HUDEP-2 (cell line): Measurements from ENCODE around the gene MAGIX.

Source experiments
- DNase-seq, 76 experiments: peaks; one replicate each; lab custom pipeline; 2025; ENCODE audit not compliant: unreplicated experiment in 76 of 76; lab: John Stamatoyannopoulos, UW

MAGIX gene

GRCh38 chrX:49202022-49202421, 39.5 kb downstream of the MAGIX start:
- DNase-seq, result no peak

GRCh38 chrX:49203536-49203935, 41.0 kb downstream of the MAGIX start:
- DNase-seq, result no peak

DNA sequence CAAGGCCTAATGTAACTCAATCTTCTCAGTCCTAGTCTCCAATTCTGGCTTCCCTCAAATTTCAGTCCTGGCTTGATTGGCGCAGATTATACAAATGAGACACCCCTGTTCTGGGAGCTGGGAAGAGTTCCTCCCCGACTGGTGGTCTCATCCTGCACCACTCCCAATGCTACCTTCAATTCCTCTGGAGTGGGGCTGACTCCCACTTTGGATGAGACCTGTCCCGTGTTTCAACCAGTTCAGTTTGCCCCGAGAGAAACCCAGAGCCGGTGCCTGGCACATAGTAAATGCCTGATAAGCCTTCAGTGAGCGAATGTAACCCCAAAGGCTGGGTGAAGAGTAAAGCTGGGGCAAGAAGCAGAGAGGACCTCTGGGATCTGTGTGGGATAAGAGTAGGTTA, 41.5 kb downstream of the MAGIX start:
- no peak for DNase-seq

GRCh38 chrX:49204709-49205108, 42.2 kb downstream of the MAGIX start:
- no peak for DNase-seq

DNA sequence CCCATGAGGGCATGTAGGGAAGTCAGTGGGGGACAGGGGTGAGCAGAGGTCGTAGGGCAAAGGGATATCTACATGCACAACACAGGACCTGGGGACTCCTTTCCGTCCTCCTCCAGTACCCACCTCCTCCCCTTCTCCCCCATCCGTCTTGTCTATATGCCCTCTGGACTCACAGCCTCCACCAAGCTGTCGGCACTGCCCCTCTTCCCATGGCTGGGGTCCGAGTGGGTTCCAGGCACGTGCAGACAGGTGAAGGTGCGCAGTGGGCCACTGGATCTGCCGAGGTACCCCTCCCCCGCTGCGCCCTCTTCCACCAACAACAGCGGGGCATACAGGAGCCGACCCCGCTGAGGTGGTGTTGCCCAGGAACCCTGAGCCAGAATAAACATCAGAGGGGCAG, 42.9 kb downstream of the MAGIX start:
- DNase-seq, result no peak

GRCh38 chrX:49206543-49206942, 44.0 kb downstream of the MAGIX start:
- no peak for DNase-seq

- no peak for DNase-seq
Measured at GRCh38 chrX:49208399-49208798, 45.8 kb downstream of the MAGIX start.

GRCh38 chrX:49209434-49210251, 47.1 kb downstream of the MAGIX start:
- DNase-seq, result no peak

- DNase-seq, result no peak
Measured at GRCh38 chrX:49210406-49210805, 47.8 kb downstream of the MAGIX start.

DNA sequence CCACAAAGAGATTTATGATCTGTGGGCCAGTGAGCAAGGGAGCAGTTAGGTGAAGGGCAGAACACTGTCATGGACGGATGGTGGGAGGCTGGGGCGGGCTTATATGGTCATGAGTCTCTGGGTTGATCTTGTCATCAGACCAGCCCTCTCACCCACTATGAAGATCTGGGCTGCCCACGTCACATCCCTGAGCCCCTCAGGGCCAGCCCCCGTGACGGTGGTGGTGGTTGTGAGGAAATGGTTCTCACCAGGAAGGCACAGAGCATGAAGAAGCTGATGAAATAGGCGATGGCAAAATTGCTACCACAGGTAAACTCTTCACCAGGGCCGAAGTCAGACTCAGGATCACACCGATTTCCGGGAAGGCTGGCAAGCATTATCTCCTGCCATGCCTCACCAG, 48.5 kb downstream of the MAGIX start:
- DNase-seq, result no peak

- DNase-seq, result no peak
Measured at GRCh38 chrX:49212209-49212608, 49.7 kb downstream of the MAGIX start.

- DNase-seq, result no peak
Measured at GRCh38 chrX:49212861-49213260, 50.3 kb downstream of the MAGIX start.

DNA sequence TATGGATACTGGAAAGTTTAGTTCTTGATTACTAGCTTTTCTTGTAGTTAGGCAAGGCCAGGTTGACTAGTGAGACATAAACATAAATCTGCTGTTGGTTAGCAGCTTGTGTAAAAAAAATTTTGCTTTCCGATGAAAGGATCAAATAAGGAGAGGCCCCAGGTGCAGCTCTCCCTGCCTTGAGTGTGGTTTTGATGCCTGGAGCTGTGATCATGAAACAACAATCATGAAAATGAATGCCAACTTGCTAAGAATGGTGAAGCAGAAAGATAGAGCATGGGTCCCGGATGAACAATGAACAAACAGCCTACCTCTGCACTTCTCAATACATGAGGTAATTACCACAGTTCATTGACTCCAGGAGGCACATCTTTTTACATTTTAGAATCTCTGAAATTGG, 51.9 kb downstream of the MAGIX start:
- no peak for DNase-seq

GRCh38 chrX:49214996-49215526, 52.5 kb downstream of the MAGIX start:
- DNase-seq, result no peak
